Nephron progenitor cell (in vitro differentiated cells): ENCODE results near the gene PTPRN.
A peak's percentile ranks its signal among the peaks of the same experiment; 100 is the strongest.

ENCODE experiments used
- DNase-seq: peaks from one replicate; pipeline ENCODE4 v3.0.0; 2021
- H3K27ac Mint-ChIP-seq: 2 replicates; pipeline ENCODE4 v1.8.0; 2021; ENCODE audit warnings: mild to moderate bottlenecking, moderate library complexity, mixed read lengths
- H3K27me3 Mint-ChIP-seq: 2 replicates; pipeline ENCODE4 v1.8.0; 2021; ENCODE audit warnings: mild to moderate bottlenecking, low read depth, mixed read lengths; ENCODE audit not compliant: poor library complexity
- H3K36me3 Mint-ChIP-seq: 2 replicates; pipeline ENCODE4 v1.8.0; 2021; ENCODE audit warnings: low read depth, mixed read lengths
- H3K4me1 Mint-ChIP-seq: 2 replicates; pipeline ENCODE4 v1.8.0; 2021; ENCODE audit warnings: mixed read lengths
- H3K4me3 Mint-ChIP-seq: 2 replicates; pipeline ENCODE4 v1.8.0; 2021; ENCODE audit warnings: mild to moderate bottlenecking, moderate library complexity, mixed read lengths
- H3K9me3 Mint-ChIP-seq: 2 replicates; pipeline ENCODE4 v1.8.0; 2021; ENCODE audit warnings: mild to moderate bottlenecking, moderate library complexity, mixed read lengths
- TF ChIP-seq, protein P1 (sequence below): fragments of 200-600 bp; sonication (generic); IDR thresholded peaks from 2 replicates; pipeline ENCODE4 v1.5.0; 2021; ENCODE audit warnings: antibody characterized with exemption

Gene PTPRN

DNA sequence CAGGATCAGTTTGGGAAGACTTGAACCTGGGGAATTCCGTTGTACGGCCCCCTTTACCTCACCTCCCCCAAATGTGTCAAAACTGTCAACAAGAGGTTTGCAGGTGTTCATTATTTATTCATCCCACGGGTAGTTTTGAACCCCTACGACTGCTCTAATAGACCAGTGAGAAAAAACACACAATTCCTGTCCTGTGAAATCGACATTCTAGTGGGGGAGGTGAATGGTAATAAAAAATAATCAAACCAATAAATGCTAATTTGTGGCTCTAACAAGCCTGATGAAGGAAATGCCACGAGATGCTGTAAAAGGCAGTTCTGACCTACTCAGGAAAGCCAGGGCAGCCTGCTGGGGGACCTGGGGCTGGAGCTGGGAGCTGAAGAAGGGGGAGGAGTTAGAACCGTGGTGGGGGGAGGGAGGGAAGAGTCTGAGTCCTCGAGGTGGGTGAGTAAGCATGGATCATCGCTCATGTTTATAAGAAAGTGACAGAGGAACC is 30.5 kb downstream of the PTPRN start:
- no peak for DNase-seq
- Mint-ChIP-seq H3K36me3 (peaks cover 10% of the 10 kb centered on the region), H3K4me3 (peak overlapping the region; percentile 91), H3K27me3 (peaks cover 5% of the 10 kb centered on the region), H3K9me3 (no peaks in the 10 kb centered on the region), H3K4me1 (peaks cover 62% of the 10 kb centered on the region), H3K27ac (peak overlapping the region; percentile 86)
- TF ChIP-seq, protein P1, sequence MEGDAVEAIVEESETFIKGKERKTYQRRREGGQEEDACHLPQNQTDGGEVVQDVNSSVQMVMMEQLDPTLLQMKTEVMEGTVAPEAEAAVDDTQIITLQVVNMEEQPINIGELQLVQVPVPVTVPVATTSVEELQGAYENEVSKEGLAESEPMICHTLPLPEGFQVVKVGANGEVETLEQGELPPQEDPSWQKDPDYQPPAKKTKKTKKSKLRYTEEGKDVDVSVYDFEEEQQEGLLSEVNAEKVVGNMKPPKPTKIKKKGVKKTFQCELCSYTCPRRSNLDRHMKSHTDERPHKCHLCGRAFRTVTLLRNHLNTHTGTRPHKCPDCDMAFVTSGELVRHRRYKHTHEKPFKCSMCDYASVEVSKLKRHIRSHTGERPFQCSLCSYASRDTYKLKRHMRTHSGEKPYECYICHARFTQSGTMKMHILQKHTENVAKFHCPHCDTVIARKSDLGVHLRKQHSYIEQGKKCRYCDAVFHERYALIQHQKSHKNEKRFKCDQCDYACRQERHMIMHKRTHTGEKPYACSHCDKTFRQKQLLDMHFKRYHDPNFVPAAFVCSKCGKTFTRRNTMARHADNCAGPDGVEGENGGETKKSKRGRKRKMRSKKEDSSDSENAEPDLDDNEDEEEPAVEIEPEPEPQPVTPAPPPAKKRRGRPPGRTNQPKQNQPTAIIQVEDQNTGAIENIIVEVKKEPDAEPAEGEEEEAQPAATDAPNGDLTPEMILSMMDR = no peak

GRCh38 chr2:219277703-219278654 is 31.2 kb downstream of the PTPRN start:
- H3K36me3 Mint-ChIP-seq = peaks cover 6% of the 10 kb centered on the region
- DNase-seq = peak; percentile 83
- H3K4me3 Mint-ChIP-seq = peak overlapping the region; percentile 91
- H3K9me3 Mint-ChIP-seq = no peaks in the 10 kb centered on the region
- TF ChIP-seq, protein P1 = peak; percentile 97
- peaks cover 60% of the 10 kb centered on the region for H3K4me1 Mint-ChIP-seq
- peak overlapping the region; percentile 86 for H3K27ac Mint-ChIP-seq
- H3K27me3 Mint-ChIP-seq = peaks cover 5% of the 10 kb centered on the region

- no peak for DNase-seq
- H3K36me3 Mint-ChIP-seq = no peaks in the 10 kb centered on the region
- no peaks in the 10 kb centered on the region for H3K9me3 Mint-ChIP-seq
- H3K4me3 Mint-ChIP-seq = no peak overlapping the region
- H3K4me1 Mint-ChIP-seq = peaks cover 29% of the 10 kb centered on the region
- H3K27ac Mint-ChIP-seq = no peak overlapping the region
- TF ChIP-seq, protein P1 = no peak
- H3K27me3 Mint-ChIP-seq = peaks cover 24% of the 10 kb centered on the region
These were observed 34.8 kb downstream of the PTPRN start for GRCh38 chr2:219274361-219274921.

GRCh38 chr2:219273937-219274336 is 35.3 kb downstream of the PTPRN start:
- peaks cover 27% of the 10 kb centered on the region for H3K4me1 Mint-ChIP-seq
- H3K27ac Mint-ChIP-seq = no peak overlapping the region
- TF ChIP-seq, protein P1 = no peak
- no peak for DNase-seq
- no peak overlapping the region for H3K4me3 Mint-ChIP-seq
- H3K36me3 Mint-ChIP-seq = no peaks in the 10 kb centered on the region
- no peaks in the 10 kb centered on the region for H3K9me3 Mint-ChIP-seq
- H3K27me3 Mint-ChIP-seq = peaks cover 29% of the 10 kb centered on the region

DNA sequence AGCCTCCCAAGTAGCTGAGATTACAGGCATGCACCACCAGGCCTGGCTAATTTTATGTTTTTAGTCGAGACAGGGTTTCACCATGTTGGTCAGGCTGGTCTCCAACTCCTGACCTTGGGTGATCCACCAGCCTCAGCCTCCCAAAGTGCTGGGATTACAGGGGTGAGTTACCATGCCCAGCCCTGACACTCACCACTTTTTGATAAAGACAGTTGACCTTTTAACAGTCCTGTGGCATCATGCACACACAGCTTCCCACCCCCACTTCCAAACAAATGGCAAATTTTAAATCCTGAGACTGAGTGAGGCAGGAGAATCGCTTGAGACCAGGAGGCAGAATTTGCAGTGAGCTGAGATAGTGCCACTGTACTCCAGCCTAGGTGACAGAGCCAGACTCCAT is 36.2 kb downstream of the PTPRN start:
- DNase-seq = no peak
- H3K36me3 Mint-ChIP-seq = no peaks in the 10 kb centered on the region
- H3K27me3 Mint-ChIP-seq = peaks cover 39% of the 10 kb centered on the region

More for the DNA sequence above, 36.2 kb downstream of the PTPRN start:
- no peak overlapping the region for H3K4me3 Mint-ChIP-seq
- H3K4me1 Mint-ChIP-seq = peaks cover 17% of the 10 kb centered on the region
- no peaks in the 10 kb centered on the region for H3K9me3 Mint-ChIP-seq
- TF ChIP-seq, protein P1 = no peak
- no peak overlapping the region for H3K27ac Mint-ChIP-seq
